Small intestine (tissue), 7 donors: ENCODE measurements around the gene KIF26B. TPM values are rescaled to one million over a fixed set of nuclear protein-coding genes. Genes with fewer than 3 reads are reported as not detected.

Source experiments
- DNase-seq, 2 donors: peaks; one replicate each; pipeline versions ENCODE4 v3.0.0 to v3.0.0-alpha.2; 2013
- FAIRE-seq: peaks from 2 replicates; lab custom pipeline; 2012; peaks lifted over from hg19 to GRCh38; lab: Jason Lieb, UNC
- H3K27ac ChIP-seq, 3 donors: one replicate each; pipeline ENCODE4 v1.5.1; 2013; ENCODE audit warnings: low read length in 2 of 3, mild to moderate bottlenecking in 2 of 3, control low read depth in 1 of 3, inconsistent platforms in 1 of 3, low read depth in 1 of 3, moderate library complexity in 1 of 3
- H3K27me3 ChIP-seq, 3 donors: one replicate each; pipeline ENCODE4 v1.6.1; 2013; ENCODE audit warnings: low read length in 3 of 3, inconsistent platforms in 1 of 3; ENCODE audit not compliant: control insufficient read depth in 3 of 3, insufficient read depth in 3 of 3
- H3K36me3 ChIP-seq, 3 donors: one replicate each; pipeline ENCODE4 v1.6.1; 2013; ENCODE audit warnings: low read length in 3 of 3, inconsistent platforms in 1 of 3, low read depth in 1 of 3, mild to moderate bottlenecking in 1 of 3, moderate library complexity in 1 of 3; ENCODE audit not compliant: control insufficient read depth in 3 of 3, insufficient read depth in 2 of 3
- H3K4me1 ChIP-seq, 3 donors: one replicate each; pipeline ENCODE4 v1.6.1; 2013; ENCODE audit warnings: low read length in 2 of 3, inconsistent platforms in 1 of 3, low read depth in 1 of 3, mild to moderate bottlenecking in 1 of 3, moderate library complexity in 1 of 3; ENCODE audit not compliant: control insufficient read depth in 3 of 3, insufficient read depth in 2 of 3
- H3K4me3 ChIP-seq, 3 donors: one replicate each; pipeline ENCODE4 v1.5.1; 2013; ENCODE audit warnings: low read length in 3 of 3, control low read depth in 1 of 3, inconsistent platforms in 1 of 3, low read depth in 1 of 3, mild to moderate bottlenecking in 1 of 3, moderate library complexity in 1 of 3
- H3K9me3 ChIP-seq, 2 donors: one replicate each; pipeline ENCODE4 v1.6.1; 2013; ENCODE audit warnings: low read depth in 1 of 2, low read length in 1 of 2; ENCODE audit not compliant: control insufficient read depth in 2 of 2, insufficient read depth in 1 of 2
- WGBS, 3 donors: extraction: QIAGEN DNeasy Blood & Tissue Kit; methylation state at CpG; one replicate each; pipeline ENCODE4 v1.1.7; 2013; 5-methylcytosine and 5-hydroxymethylcytosine counted together
- polyA plus RNA-seq, 4 donors: library from polyadenylated mRNA; stranded (reverse) in 3 of 4; unstranded in 1 of 4; fragments of 200-250 nt in 3 of 4; fragments of 120-200 nt in 1 of 4; gene quantifications; one replicate each; pipeline versions ENCODE4 v1.2.1 to v1.2.3, GENCODE V29; 2013
- donor health status: healthy with polysubstance abuse.
- donor health status: control.
- donor health status: control.
- donor health status: Bipolar disorder and iron deficiency.
- donor health status: healthy.

KIF26B gene
- polyA plus RNA-seq, 4 donors = 0.27 to 4.0 (median 1.3) TPM; not detected in 1

GRCh38 chr1:245419989-245420388 is 265.2 kb downstream of the KIF26B start:
- no peaks in the 10 kb centered on the region for H3K4me1 ChIP-seq
- H3K4me3 ChIP-seq = no peak overlapping the region
- H3K27me3 ChIP-seq = no peaks in the 10 kb centered on the region
- no peaks in the 10 kb centered on the region for H3K9me3 ChIP-seq
- H3K27ac ChIP-seq = no peak overlapping the region
- 81 to 82% (median 81%) methylated on average over 7 of the region's 7 CpGs for WGBS, 3 donors
- DNase-seq (no peak), FAIRE-seq (no peak)
- H3K36me3 ChIP-seq = no peaks in the 10 kb centered on the region

DNA sequence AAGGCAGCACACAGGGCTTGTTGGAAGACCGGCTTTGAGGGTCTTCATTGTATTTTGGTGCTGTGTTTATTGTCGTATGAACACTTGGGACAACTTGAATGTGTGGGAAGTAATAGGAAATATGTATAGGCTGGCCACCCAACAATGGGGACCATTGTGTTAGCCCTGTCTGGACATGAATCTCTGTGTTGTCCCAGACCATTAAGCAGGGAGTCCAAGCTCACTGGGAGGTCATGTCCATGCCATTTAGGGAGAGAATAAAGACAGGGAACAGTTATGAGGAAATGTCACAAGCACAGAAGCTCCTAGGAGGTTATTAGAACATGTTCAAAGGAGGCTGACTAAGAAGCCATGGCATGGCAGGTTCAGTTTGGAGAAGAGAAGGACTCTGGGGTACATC is 266.1 kb downstream of the KIF26B start:
- Histone ChIP-seq H3K27me3 (no peaks in the 10 kb centered on the region), H3K4me1 (no peaks in the 10 kb centered on the region), H3K27ac (no peak overlapping the region), H3K4me3 (no peak overlapping the region), H3K36me3 (no peaks in the 10 kb centered on the region), H3K9me3 (no peaks in the 10 kb centered on the region)
- no peak for DNase-seq
- 88 to 91% (median 89%) methylated on average over 2 of the region's 2 CpGs for WGBS, 3 donors
- no peak for FAIRE-seq

GRCh38 chr1:245428681-245429080 is 273.9 kb downstream of the KIF26B start:
- no peaks in the 10 kb centered on the region for H3K27me3 ChIP-seq
- no peaks in the 10 kb centered on the region for H3K36me3 ChIP-seq
- H3K27ac ChIP-seq = no peak overlapping the region
- H3K4me3 ChIP-seq = no peak overlapping the region
- no peak for DNase-seq
- WGBS, 3 donors = 72 to 94% (median 80%) methylated on average over 4 of the region's 4 CpGs
- H3K9me3 ChIP-seq = no peaks in the 10 kb centered on the region
- no peaks in the 10 kb centered on the region for H3K4me1 ChIP-seq
- FAIRE-seq = no peak

DNA sequence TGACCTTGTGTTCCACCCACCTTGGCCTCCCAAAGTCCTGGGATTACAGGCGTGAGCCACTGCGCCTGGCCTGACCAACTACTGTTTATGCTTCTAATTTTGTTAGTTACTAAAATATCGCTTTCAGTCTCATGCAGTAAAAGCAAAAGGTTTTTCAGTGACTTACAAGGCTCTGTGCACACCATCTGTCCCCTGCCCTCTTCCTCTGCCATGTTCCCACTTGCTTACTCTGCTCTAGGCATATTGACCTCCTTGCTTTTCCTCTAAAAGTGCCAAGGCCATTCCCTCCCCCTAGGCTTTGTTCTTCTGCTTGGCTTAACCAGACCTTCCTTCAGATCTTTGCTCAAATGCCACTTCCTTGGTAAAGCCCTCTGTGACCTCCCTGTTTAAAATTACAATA is 276.9 kb downstream of the KIF26B start:
- 93 to 98% (median 97%) methylated on average over 3 of the region's 3 CpGs for WGBS, 3 donors
- H3K27ac ChIP-seq = no peak overlapping the region
- no peaks in the 10 kb centered on the region for H3K27me3 ChIP-seq
- H3K36me3 ChIP-seq = no peaks in the 10 kb centered on the region
- H3K4me1 ChIP-seq = no peaks in the 10 kb centered on the region
- no peak overlapping the region for H3K4me3 ChIP-seq
- DNase-seq (no peak), FAIRE-seq (no peak)
- no peaks in the 10 kb centered on the region for H3K9me3 ChIP-seq

DNA sequence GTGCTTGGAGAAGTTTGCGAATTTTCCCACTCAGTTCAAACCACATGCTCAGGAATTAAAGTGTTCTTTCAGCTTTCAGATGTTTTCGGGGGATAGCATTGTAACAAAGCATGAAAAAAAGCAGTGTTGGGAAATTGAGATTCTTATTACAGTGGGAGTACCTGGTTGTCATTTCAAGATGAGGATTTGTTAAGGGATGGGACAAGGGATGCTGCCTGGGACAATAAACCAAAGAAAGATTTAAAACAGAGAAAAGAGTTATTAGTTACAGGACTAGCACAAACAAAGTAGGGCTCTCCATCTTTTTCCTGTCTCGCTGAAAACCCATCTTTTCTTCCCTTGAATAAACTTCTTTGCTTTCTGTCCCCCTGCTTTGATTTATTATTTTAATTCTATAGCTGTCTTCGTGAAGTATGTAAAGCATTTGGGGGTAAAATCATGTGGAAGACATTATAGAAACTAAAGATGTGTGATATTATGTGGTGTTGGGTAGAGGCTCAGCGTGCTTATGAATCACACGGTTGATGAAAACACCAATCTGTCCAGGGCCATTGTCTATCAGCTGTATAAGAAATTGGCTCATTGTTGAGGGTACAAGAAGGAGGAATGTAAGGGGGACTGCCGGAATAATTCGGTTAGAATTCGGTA is 277.6 kb downstream of the KIF26B start:
- 78 to 89% (median 89%) methylated on average over 9 of the region's 9 CpGs for WGBS, 3 donors
- Histone ChIP-seq H3K27ac (no peak overlapping the region), H3K27me3 (no peaks in the 10 kb centered on the region), H3K4me3 (no peak overlapping the region), H3K9me3 (no peaks in the 10 kb centered on the region), H3K36me3 (no peaks in the 10 kb centered on the region), H3K4me1 (no peaks in the 10 kb centered on the region)
- no peak for FAIRE-seq
- DNase-seq = no peak

- no peak overlapping the region for H3K4me3 ChIP-seq
- H3K27ac ChIP-seq = no peak overlapping the region
- no peaks in the 10 kb centered on the region for H3K36me3 ChIP-seq
- no peaks in the 10 kb centered on the region for H3K4me1 ChIP-seq
- FAIRE-seq (no peak), DNase-seq (no peak)
- no peaks in the 10 kb centered on the region for H3K9me3 ChIP-seq
- H3K27me3 ChIP-seq = no peaks in the 10 kb centered on the region
- WGBS, 3 donors = 35 to 52% (median 45%) methylated on average over 2 of the region's 2 CpGs
Measured at GRCh38 chr1:245433561-245433960, 278.8 kb downstream of the KIF26B start.

- Histone ChIP-seq H3K36me3 (no peaks in the 10 kb centered on the region), H3K4me1 (no peaks in the 10 kb centered on the region), H3K27me3 (no peaks in the 10 kb centered on the region), H3K27ac (no peak overlapping the region), H3K9me3 (no peaks in the 10 kb centered on the region), H3K4me3 (no peak overlapping the region)
- 81 to 100% (median 93%) methylated on average over 1 of the region's 1 CpG for WGBS, 3 donors
- FAIRE-seq (no peak), DNase-seq (no peak)
Measured at GRCh38 chr1:245434280-245434679, 279.5 kb downstream of the KIF26B start.

GRCh38 chr1:245436407-245436806 is 281.6 kb downstream of the KIF26B start:
- Histone ChIP-seq H3K4me3 (no peak overlapping the region), H3K9me3 (no peaks in the 10 kb centered on the region), H3K4me1 (no peaks in the 10 kb centered on the region), H3K27ac (no peak overlapping the region), H3K36me3 (no peaks in the 10 kb centered on the region), H3K27me3 (no peaks in the 10 kb centered on the region)
- DNase-seq = no peak
- 91 to 94% (median 93%) methylated on average over 4 of the region's 4 CpGs for WGBS, 3 donors
- FAIRE-seq = no peak
